AML-193 (cell line): ENCODE data around the gene ZNF22.

Experiments used
- DNase-seq, 2 experiments: peaks; one replicate each; lab custom pipeline; 2025; lab: John Stamatoyannopoulos, UW

The ZNF22 gene

GRCh38 chr10:44965104-44965503 lies 35.6 kb upstream of the ZNF22 start:
- no peak for DNase-seq

GRCh38 chr10:44965651-44966097 lies 35.0 kb upstream of the ZNF22 start:
- DNase-seq: no peak

- no peak for DNase-seq
Observed at GRCh38 chr10:44966129-44966815, 34.5 kb upstream of the ZNF22 start.

- no peak for DNase-seq
Observed at GRCh38 chr10:44966816-44967509, 33.8 kb upstream of the ZNF22 start.

GRCh38 chr10:44967616-44968015 lies 33.1 kb upstream of the ZNF22 start:
- peak; percentile 60 to 69 for DNase-seq

- peak; percentile 98 to 99 for DNase-seq
Observed at GRCh38 chr10:44968091-44968490, 32.6 kb upstream of the ZNF22 start.

GRCh38 chr10:44968500-44969400 lies 32.0 kb upstream of the ZNF22 start:
- peak; percentile 64 to 79 for DNase-seq

GRCh38 chr10:44969854-44970253 lies 30.9 kb upstream of the ZNF22 start:
- DNase-seq: no peak

GRCh38 chr10:44970812-44971395 lies 29.8 kb upstream of the ZNF22 start:
- no peak for DNase-seq

GRCh38 chr10:44971434-44971833 lies 29.3 kb upstream of the ZNF22 start:
- DNase-seq: no peak

GRCh38 chr10:44971935-44972757 lies 28.6 kb upstream of the ZNF22 start:
- DNase-seq: no peak

GRCh38 chr10:44972874-44973306 lies 27.8 kb upstream of the ZNF22 start:
- no peak for DNase-seq

- no peak for DNase-seq
Observed at GRCh38 chr10:44973323-44974081, 27.2 kb upstream of the ZNF22 start.

GRCh38 chr10:44974082-44974627 lies 26.6 kb upstream of the ZNF22 start:
- DNase-seq: no peak

- peak; percentile 45 to 54 for DNase-seq
Observed at GRCh38 chr10:44974628-44975430, 25.9 kb upstream of the ZNF22 start.

GRCh38 chr10:44975431-44976331 lies 25.0 kb upstream of the ZNF22 start:
- no peak for DNase-seq

- DNase-seq: no peak
Observed at GRCh38 chr10:44976352-44977198, 24.1 kb upstream of the ZNF22 start.
